K562 (cell line): ENCODE measurements around the gene MYO3B. TPM values are rescaled to one million over a fixed set of nuclear protein-coding genes. Genes with fewer than 3 reads are reported as not detected.

Experiments used
- ATAC-seq: fragments of 200-7000 bp; cut with Tn5 transposase; 3 replicates; pipeline ENCODE4 v1.9.1; 2020; ENCODE audit warnings: moderate library complexity
- BruUV-seq: library from RNA; stranded (reverse); fragments of 400-500 nt; replicated peaks from 2 replicates; lab custom pipeline; 2021; lab: Mats Ljungman, UMichigan
- CTCF ChIA-PET: fragments of 300-600 bp; formaldehyde crosslinking; extraction: SDS; loops from one replicate; lab custom pipeline; 2021; ENCODE audit warnings: low intra/inter-chr PET ratio; lab: Yijun Ruan, JAX
- POLR2A ChIA-PET: fragments of 300-600, 350-650 bp; sonication (Branson Sonifier 250); formaldehyde crosslinking; extraction: SDS; loops from one replicate; lab custom pipeline; 2021; ENCODE audit warnings: antibody characterized with exemption, inconsistent platforms; lab: Yijun Ruan, JAX
- DNase-seq, 4 experiments: peaks; one replicate each; pipeline versions ENCODE4 v3.0.0 to v3.0.0-alpha.2; 2011 to 2018; ENCODE audit warnings: low spot score in 3 of 4, mixed read lengths in 3 of 4; ENCODE audit errors: extremely low read depth in 1 of 4
- FAIRE-seq: peaks from 2 replicates; lab custom pipeline; 2011; peaks lifted over from hg19 to GRCh38; lab: Jason Lieb, UNC
- H2AFZ ChIP-seq: 2 replicates; pipeline ENCODE4 v1.6.0; 2011; ENCODE audit warnings: low read depth, low read length, control low read depth, inconsistent platforms
- H3K27ac ChIP-seq: fragments of 200-600 bp; 3 replicates; pipeline ENCODE4 v1.8.0; 2011; ENCODE audit warnings: low read depth, mild to moderate bottlenecking, control low read depth, inconsistent platforms, low read length, moderate library complexity, mixed read lengths; ENCODE audit errors: extremely low read depth
- H3K27me3 ChIP-seq, 2 experiments: fragments of 300-600 bp in 1 of 2; 2 replicates in 1 of 2; 3 replicates in 1 of 2; pipeline versions ENCODE4 v1.6.0 to v1.8.0; 2011; ENCODE audit warnings: inconsistent platforms in 2 of 2, low read length in 2 of 2, mild to moderate bottlenecking in 1 of 2, mixed read lengths in 1 of 2, moderate library complexity in 1 of 2; ENCODE audit not compliant: control insufficient read depth in 2 of 2, insufficient read depth in 2 of 2
- H3K36me3 ChIP-seq: fragments of 300-600 bp; 3 replicates; pipeline ENCODE4 v1.8.0; 2011; ENCODE audit warnings: mild to moderate bottlenecking, low read length, inconsistent platforms; ENCODE audit not compliant: control insufficient read depth, insufficient read depth
- H3K4me1 ChIP-seq, 2 experiments: fragments of 200-600 bp in 1 of 2; replicated peaks in 1 of 2; 2 replicates in 1 of 2; 3 replicates in 1 of 2; pipeline versions ENCODE4 v1.5.1 to v1.8.0; 2011; ENCODE audit warnings: inconsistent platforms in 2 of 2, low read length in 2 of 2, mild to moderate bottlenecking in 1 of 2, mixed read lengths in 1 of 2, moderate library complexity in 1 of 2; ENCODE audit not compliant: control insufficient read depth in 2 of 2, insufficient read depth in 2 of 2
- H3K4me2 ChIP-seq: 2 replicates; pipeline ENCODE4 v1.6.1; 2011; ENCODE audit warnings: low read length, control low read depth, inconsistent platforms, mixed read lengths; ENCODE audit not compliant: insufficient read depth
- H3K4me3 ChIP-seq: fragments of 200-600 bp; sonication (generic), shearing (Covaris generic); 2 replicates; pipeline ENCODE4 v1.5.1; 2016; ENCODE audit warnings: control low read depth, inconsistent platforms
- H3K79me2 ChIP-seq: fragments of 200-600 bp; 3 replicates; pipeline ENCODE4 v1.8.0; 2011; ENCODE audit warnings: low read length, inconsistent platforms; ENCODE audit not compliant: control insufficient read depth, insufficient read depth
- H3K9ac ChIP-seq, 2 experiments: 2 replicates each; pipeline versions ENCODE4 v1.6.0 to v1.6.1; 2011; ENCODE audit warnings: low read depth in 2 of 2, low read length in 2 of 2, control low read depth in 1 of 2, inconsistent platforms in 1 of 2, mild to moderate bottlenecking in 1 of 2, mixed read lengths in 1 of 2; ENCODE audit not compliant: insufficient read depth in 1 of 2
- H3K9me1 ChIP-seq: one replicate; pipeline ENCODE4 v1.6.0; 2011; ENCODE audit warnings: inconsistent platforms, mild to moderate bottlenecking, low read length, moderate library complexity; ENCODE audit not compliant: control insufficient read depth, insufficient read depth
- H3K9me3 ChIP-seq: replicated peaks from 2 replicates; pipeline ENCODE4 v1.5.1; 2011; ENCODE audit warnings: low read depth, low read length, inconsistent platforms; ENCODE audit not compliant: control insufficient read depth, insufficient read depth
- H4K20me1 ChIP-seq: replicated peaks from 2 replicates; pipeline ENCODE4 v1.6.1; 2011; ENCODE audit warnings: low read length, inconsistent platforms, mixed read lengths; ENCODE audit not compliant: control insufficient read depth, insufficient read depth
- ATF1 ChIP-seq, 2 experiments: fragments of 450-650 bp in 1 of 2; IDR thresholded peaks; 2 replicates each; pipeline ENCODE4 v1.6.1; 2016; ENCODE audit warnings: missing compliant biosample characterization in 1 of 2, missing genetic modification characterization in 1 of 2
- FOXM1 ChIP-seq, 2 experiments: fragments of 450-650 bp in 1 of 2; sonication (generic) in 1 of 2; formaldehyde crosslinking in 1 of 2; IDR thresholded peaks; 2 replicates each; pipeline versions ENCODE4 v1.6.1 to v1.9.0; 2017 to 2022; ENCODE audit warnings: low read depth in 2 of 2, mild to moderate bottlenecking in 2 of 2, missing genetic modification reagents in 1 of 2, moderate library complexity in 1 of 2
- GTF2E2 ChIP-seq: fragments of 200-800 bp; sonication (Bioruptor generic); IDR thresholded peaks from 2 replicates; pipeline ENCODE4 v1.6.1; 2016; ENCODE audit warnings: missing genetic modification characterization, missing compliant biosample characterization
- KDM4B ChIP-seq, 2 experiments: fragments of 450-650 bp in 1 of 2; sonication (generic) in 1 of 2; IDR thresholded peaks; 2 replicates each; pipeline ENCODE4 v1.6.1; 2016 to 2017; ENCODE audit warnings: borderline replicate concordance in 2 of 2, antibody characterized with exemption in 1 of 2, low read depth in 1 of 2, mild to moderate bottlenecking in 1 of 2
- WGBS: fragments of 100-300 bp; shearing (Covaris generic); methylation state at CpG from one replicate; pipeline ENCODE4 v1.1.6; 2016; ENCODE audit warnings: low coverage, mixed read lengths; ENCODE audit not compliant: insufficient coverage; ENCODE audit errors: missing lambda C conversion rate; 5-methylcytosine and 5-hydroxymethylcytosine counted together
- in situ Hi-C: fragments of 300-500 bp; cut with MboI; formaldehyde crosslinking; loops from 4 replicates; pipeline ENCODE4 v1.15.0; 2018; ENCODE audit warnings: inconsistent platforms, mixed read lengths
- intact Hi-C: fragments of 100-400 bp; cut with micrococcal nuclease; formaldehyde crosslinking; loops from 2 replicates; pipeline ENCODE4 v1.14.2; 2022
- polyA plus RNA-seq, 8 experiments: library from polyadenylated mRNA; depleted of rRNA in 4 of 8; stranded (reverse) in 5 of 8; unstranded in 3 of 8; fragments of >200 nt; fragmentation: Nextera tagmentation in 2 of 8; fragmentation: Illumina TruSeq in 1 of 8; extraction: Ambion mirVana in 2 of 8; extraction: Trizol in 1 of 8; gene quantifications; 2 replicates each; pipeline versions ENCODE4 v1.2.1 to v1.2.3, GENCODE V29; 2011 to 2014; ENCODE audit warnings: inconsistent platforms in 1 of 8, missing spikeins in 1 of 8
- total RNA-seq, 7 experiments: library from RNA; depleted of rRNA in 6 of 7; stranded (reverse); fragments of >200 nt in 6 of 7; fragmentation: Illumina TruSeq in 2 of 7; extraction: Trizol in 2 of 7; gene quantifications; 2 replicates each; pipeline versions ENCODE4 v1.2.1 to v1.2.3, GENCODE V29; 2011 to 2021; ENCODE audit warnings: low replicate concordance in 1 of 7
- TF ChIP-seq, protein P1 (sequence below): fragments of 250-450 bp; sonication (Bioruptor Pico); IDR thresholded peaks from 2 replicates; pipeline ENCODE4 v1.4.0; 2020; ENCODE audit warnings: borderline replicate concordance
- TF ChIP-seq, protein P2 (sequence below): sonication (generic); formaldehyde crosslinking; IDR thresholded peaks from 2 replicates; pipeline ENCODE4 v1.8.0; 2022; ENCODE audit warnings: missing genetic modification reagents, mild to moderate bottlenecking, borderline replicate concordance
- TF ChIP-seq, protein P3 (sequence below), 2 experiments: fragments of 250-450 bp in 1 of 2; fragments of 450-650 bp in 1 of 2; sonication (Bioruptor Pico) in 1 of 2; IDR thresholded peaks; 2 replicates each; pipeline versions ENCODE4 v1.6.1 to v1.8.0; 2016 to 2021; ENCODE audit warnings: mild to moderate bottlenecking in 2 of 2, moderate library complexity in 2 of 2, missing compliant biosample characterization in 1 of 2, missing genetic modification characterization in 1 of 2
- TF ChIP-seq, protein P4 (sequence below): fragments of 200-800 bp; sonication (Bioruptor generic); IDR thresholded peaks from 2 replicates; pipeline ENCODE4 v1.6.1; 2017; ENCODE audit warnings: missing genetic modification characterization, missing compliant biosample characterization
- TF ChIP-seq, protein P5 (sequence below): fragments of 450-650 bp; IDR thresholded peaks from 2 replicates; pipeline ENCODE4 v1.6.1; 2017; ENCODE audit warnings: antibody characterized with exemption

The MYO3B gene
- total and polyA plus RNA-seq, 9 of the 15 experiments (the other 6 are each of a cell fraction or from before 2014, with no cell fraction given), result 2.7 to 6.5 (median 3.6) TPM

DNA sequence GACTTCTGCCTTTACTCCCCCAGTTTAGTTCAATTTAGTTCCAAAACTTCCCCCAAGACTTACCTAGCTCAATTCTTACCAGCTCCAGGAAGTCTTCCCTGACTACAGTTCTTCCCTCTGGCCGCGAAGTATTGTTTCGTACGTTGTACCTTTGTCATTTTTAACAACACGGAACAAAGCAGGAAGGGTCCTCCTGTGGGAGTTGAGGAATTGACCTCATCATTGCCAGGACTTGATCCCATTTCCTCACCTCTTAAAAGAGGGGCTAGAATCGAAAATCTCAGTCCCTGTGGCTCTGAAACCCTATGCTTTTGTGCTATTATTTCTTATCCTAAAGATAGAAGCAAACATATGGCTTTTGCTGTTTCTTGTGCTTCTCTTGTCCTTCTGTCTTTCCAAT is 187.1 kb downstream of the MYO3B start:
- CTCF ChIA-PET, result no interaction called here
- POLR2A ChIA-PET, result interaction anchor here (0.9 to 3.3 kb wide), 4 partner anchors 8 to 452 kb away, joined by 3 to 14 read pairs (median 5); partner anchors contain the start of gene GAD1
- no TSS peak for BruUV-seq
- TF ChIP-seq FOXM1 (IDR thresholded peaks at IDR 0.05; ENCODE audit: low read depth) (no peak), FOXM1 (CRISPR knock-in tag; IDR thresholded peaks at IDR 0.05; ENCODE audit: low read depth) (0 out of 2 replicates have a peak, but pooled peaks have one; percentile 40), KDM4B (IDR thresholded peaks at IDR 0.05; ENCODE audit: borderline replicate concordance in 2 of 2, low read depth in 1 of 2) (no peak), ATF1 (CRISPR knock-in tag; IDR thresholded peaks at IDR 0.05) (no peak), ATF1 (tag; IDR thresholded peaks at IDR 0.05) (no peak), GTF2E2 (tag) (no peak)
- TF ChIP-seq, protein P1, sequence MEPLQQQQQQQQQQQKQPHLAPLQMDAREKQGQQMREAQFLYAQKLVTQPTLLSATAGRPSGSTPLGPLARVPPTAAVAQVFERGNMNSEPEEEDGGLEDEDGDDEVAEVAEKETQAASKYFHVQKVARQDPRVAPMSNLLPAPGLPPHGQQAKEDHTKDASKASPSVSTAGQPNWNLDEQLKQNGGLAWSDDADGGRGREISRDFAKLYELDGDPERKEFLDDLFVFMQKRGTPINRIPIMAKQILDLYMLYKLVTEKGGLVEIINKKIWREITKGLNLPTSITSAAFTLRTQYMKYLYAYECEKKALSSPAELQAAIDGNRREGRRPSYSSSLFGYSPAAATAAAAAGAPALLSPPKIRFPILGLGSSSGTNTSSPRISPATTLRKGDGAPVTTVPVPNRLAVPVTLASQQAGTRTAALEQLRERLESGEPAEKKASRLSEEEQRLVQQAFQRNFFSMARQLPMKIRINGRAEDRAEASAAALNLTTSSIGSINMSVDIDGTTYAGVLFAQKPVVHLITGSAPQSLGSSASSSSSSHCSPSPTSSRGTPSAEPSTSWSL (CRISPR knock-in tag), result 0 out of 2 replicates have a peak, but pooled peaks have one; percentile 43
- TF ChIP-seq, protein P2, sequence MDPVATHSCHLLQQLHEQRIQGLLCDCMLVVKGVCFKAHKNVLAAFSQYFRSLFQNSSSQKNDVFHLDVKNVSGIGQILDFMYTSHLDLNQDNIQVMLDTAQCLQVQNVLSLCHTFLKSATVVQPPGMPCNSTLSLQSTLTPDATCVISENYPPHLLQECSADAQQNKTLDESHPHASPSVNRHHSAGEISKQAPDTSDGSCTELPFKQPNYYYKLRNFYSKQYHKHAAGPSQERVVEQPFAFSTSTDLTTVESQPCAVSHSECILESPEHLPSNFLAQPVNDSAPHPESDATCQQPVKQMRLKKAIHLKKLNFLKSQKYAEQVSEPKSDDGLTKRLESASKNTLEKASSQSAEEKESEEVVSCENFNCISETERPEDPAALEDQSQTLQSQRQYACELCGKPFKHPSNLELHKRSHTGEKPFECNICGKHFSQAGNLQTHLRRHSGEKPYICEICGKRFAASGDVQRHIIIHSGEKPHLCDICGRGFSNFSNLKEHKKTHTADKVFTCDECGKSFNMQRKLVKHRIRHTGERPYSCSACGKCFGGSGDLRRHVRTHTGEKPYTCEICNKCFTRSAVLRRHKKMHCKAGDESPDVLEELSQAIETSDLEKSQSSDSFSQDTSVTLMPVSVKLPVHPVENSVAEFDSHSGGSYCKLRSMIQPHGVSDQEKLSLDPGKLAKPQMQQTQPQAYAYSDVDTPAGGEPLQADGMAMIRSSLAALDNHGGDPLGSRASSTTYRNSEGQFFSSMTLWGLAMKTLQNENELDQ (CRISPR knock-in tag), result no peak
- TF ChIP-seq, protein P3, sequence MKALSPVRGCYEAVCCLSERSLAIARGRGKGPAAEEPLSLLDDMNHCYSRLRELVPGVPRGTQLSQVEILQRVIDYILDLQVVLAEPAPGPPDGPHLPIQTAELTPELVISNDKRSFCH (CRISPR knock-in tag; IDR thresholded peaks at IDR 0.05), result no peak
- TF ChIP-seq, protein P3 (tag; IDR thresholded peaks at IDR 0.05), result peak; percentile 53; the same call in 1 of the 2 replicates
- TF ChIP-seq, protein P4, sequence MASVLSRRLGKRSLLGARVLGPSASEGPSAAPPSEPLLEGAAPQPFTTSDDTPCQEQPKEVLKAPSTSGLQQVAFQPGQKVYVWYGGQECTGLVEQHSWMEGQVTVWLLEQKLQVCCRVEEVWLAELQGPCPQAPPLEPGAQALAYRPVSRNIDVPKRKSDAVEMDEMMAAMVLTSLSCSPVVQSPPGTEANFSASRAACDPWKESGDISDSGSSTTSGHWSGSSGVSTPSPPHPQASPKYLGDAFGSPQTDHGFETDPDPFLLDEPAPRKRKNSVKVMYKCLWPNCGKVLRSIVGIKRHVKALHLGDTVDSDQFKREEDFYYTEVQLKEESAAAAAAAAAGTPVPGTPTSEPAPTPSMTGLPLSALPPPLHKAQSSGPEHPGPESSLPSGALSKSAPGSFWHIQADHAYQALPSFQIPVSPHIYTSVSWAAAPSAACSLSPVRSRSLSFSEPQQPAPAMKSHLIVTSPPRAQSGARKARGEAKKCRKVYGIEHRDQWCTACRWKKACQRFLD, result peak; percentile 2; the same call in 1 of the 2 replicates
- TF ChIP-seq, protein P5, sequence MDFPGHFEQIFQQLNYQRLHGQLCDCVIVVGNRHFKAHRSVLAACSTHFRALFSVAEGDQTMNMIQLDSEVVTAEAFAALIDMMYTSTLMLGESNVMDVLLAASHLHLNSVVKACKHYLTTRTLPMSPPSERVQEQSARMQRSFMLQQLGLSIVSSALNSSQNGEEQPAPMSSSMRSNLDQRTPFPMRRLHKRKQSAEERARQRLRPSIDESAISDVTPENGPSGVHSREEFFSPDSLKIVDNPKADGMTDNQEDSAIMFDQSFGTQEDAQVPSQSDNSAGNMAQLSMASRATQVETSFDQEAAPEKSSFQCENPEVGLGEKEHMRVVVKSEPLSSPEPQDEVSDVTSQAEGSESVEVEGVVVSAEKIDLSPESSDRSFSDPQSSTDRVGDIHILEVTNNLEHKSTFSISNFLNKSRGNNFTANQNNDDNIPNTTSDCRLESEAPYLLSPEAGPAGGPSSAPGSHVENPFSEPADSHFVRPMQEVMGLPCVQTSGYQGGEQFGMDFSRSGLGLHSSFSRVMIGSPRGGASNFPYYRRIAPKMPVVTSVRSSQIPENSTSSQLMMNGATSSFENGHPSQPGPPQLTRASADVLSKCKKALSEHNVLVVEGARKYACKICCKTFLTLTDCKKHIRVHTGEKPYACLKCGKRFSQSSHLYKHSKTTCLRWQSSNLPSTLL, result no peak

More for the DNA sequence above, 187.1 kb downstream of the MYO3B start:
- DNase-seq (no peak), FAIRE-seq (no peak), ATAC-seq (no peak)
- H3K4me1 ChIP-seq, result peaks cover 0 to 72% of the 10 kb centered on the region in 2 experiments; a peak in 4 of 5 replicates
- no peaks in the 10 kb centered on the region for H3K9me3 ChIP-seq
- peak overlapping the region; percentile 18 for H3K27ac ChIP-seq
- 60% methylated on average over 6 of the region's 6 CpGs for WGBS
- no peaks in the 10 kb centered on the region for H4K20me1 ChIP-seq
- 0 out of 2 replicates have a peak overlapping the region, but pooled peaks have one; percentile 1 for H3K4me3 ChIP-seq
- intact Hi-C loops (loop anchor here (10.0 kb wide), 2 partner anchors 360 to 540 kb away; partner anchors contain the start of genes METTL5 and UBR3), in situ Hi-C loops (loop anchor here (10.0 kb wide), 1 partner anchor 450 kb away; the partner anchor contains the start of gene GAD1)
- H3K36me3 ChIP-seq, result no peaks in the 10 kb centered on the region
- H3K79me2 ChIP-seq, result peaks cover 7% of the 10 kb centered on the region; the same call in 1 of the 3 replicates
- H2AFZ ChIP-seq, result peak overlapping the region; percentile 78
- H3K4me2 ChIP-seq, result peak overlapping the region; percentile 40
- no peaks in the 10 kb centered on the region for H3K27me3 ChIP-seq
- H3K9me1 ChIP-seq, result no peaks in the 10 kb centered on the region
- H3K9ac ChIP-seq, result peak overlapping the region; percentile 28 to 58; a peak in 3 of 4 replicates
